BJ (cell line): ENCODE measurements around the gene TIAM2. TPM values are rescaled to one million over a fixed set of nuclear protein-coding genes. Genes with fewer than 3 reads are reported as not detected.
"Not testable (repeated sequence)": the region's sequence is repeated elsewhere in the genome, so short reads cannot be mapped to it uniquely, and the experiment has no call there.

Experiments used
- CTCF ChIA-PET: fragments of 350-600 bp; formaldehyde crosslinking; extraction: SDS; loops from one replicate; lab custom pipeline; 2021; ENCODE audit warnings: antibody characterized with exemption, inconsistent platforms; lab: Yijun Ruan, JAX
- POLR2A ChIA-PET: fragments of 300-600 bp; sonication (Branson Sonifier 250); formaldehyde crosslinking; extraction: SDS; loops from one replicate; lab custom pipeline; 2021; ENCODE audit warnings: antibody characterized with exemption; lab: Charles Lee
- DNase-seq: peaks from one replicate; pipeline ENCODE4 v3.0.0-alpha.2; 2011; ENCODE audit warnings: low read depth
- H3K27me3 ChIP-seq: 2 replicates; pipeline ENCODE4 v1.6.0; 2011; ENCODE audit warnings: low read length; ENCODE audit not compliant: control insufficient read depth, insufficient read depth
- H3K36me3 ChIP-seq: 2 replicates; pipeline ENCODE4 v1.5.1; 2011; ENCODE audit warnings: low read length; ENCODE audit not compliant: control insufficient read depth, insufficient read depth
- H3K4me3 ChIP-seq: 2 replicates; pipeline ENCODE4 v1.5.1; 2011; ENCODE audit warnings: low read depth, mild to moderate bottlenecking, control low read depth, low read length
- CTCF ChIP-seq: IDR thresholded peaks from 2 replicates; pipeline ENCODE4 v1.5.1; 2011; ENCODE audit warnings: low read depth, mild to moderate bottlenecking, control low read depth, inconsistent platforms, low read length, moderate library complexity; ENCODE audit not compliant: insufficient read depth
- polyA plus RNA-seq: library from polyadenylated mRNA; depleted of rRNA; stranded (reverse); fragments of >200 nt; gene quantifications from 2 replicates; pipeline ENCODE4 v1.2.3, GENCODE V29; 2011

Gene TIAM2
- polyA plus RNA-seq, 1 experiment, result 4.6 TPM

- no peak overlapping the region for H3K4me3 ChIP-seq
- H3K27me3 ChIP-seq, result no peaks in the 10 kb centered on the region
- DNase-seq, result no peak
- ChIA-PET CTCF (interaction anchor here (0.6 to 2.3 kb wide), 3 partner anchors 10 to 64 kb away, joined by 4 to 7 read pairs (median 4); no protein-coding TSS in a partner anchor), POLR2A (no interaction called here)
- no peak for TF ChIP-seq CTCF
- no peaks in the 10 kb centered on the region; the same call in 1 of the 2 replicates for H3K36me3 ChIP-seq
Observed at GRCh38 chr6:155222506-155222905, 227.4 kb downstream of the TIAM2 start.

- TF ChIP-seq CTCF, result no peak
- ChIA-PET POLR2A (no interaction called here), CTCF (interaction anchor here (0.6 to 2.3 kb wide), 6 partner anchors 11 to 48 kb away, joined by 3 to 7 read pairs (median 3); no protein-coding TSS in a partner anchor)
- Histone ChIP-seq H3K27me3 (no peaks in the 10 kb centered on the region), H3K36me3 (no peaks in the 10 kb centered on the region; the same call in 1 of the 2 replicates), H3K4me3 (no peak overlapping the region)
- peak; percentile 68 for DNase-seq
Observed at GRCh38 chr6:155223646-155224451, 228.7 kb downstream of the TIAM2 start.

- no peaks in the 10 kb centered on the region for H3K27me3 ChIP-seq
- ChIA-PET POLR2A (no interaction called here), CTCF (interaction anchor here (1.0 to 1.3 kb wide), 3 partner anchors 10 to 23 kb away, joined by 3 read pairs; no protein-coding TSS in a partner anchor)
- H3K36me3 ChIP-seq, result no peaks in the 10 kb centered on the region; the same call in 1 of the 2 replicates
- no peak for TF ChIP-seq CTCF
- no peak for DNase-seq
- H3K4me3 ChIP-seq, result no peak overlapping the region
Observed at GRCh38 chr6:155224618-155225017, 229.5 kb downstream of the TIAM2 start.

GRCh38 chr6:155227046-155227445, 231.9 kb downstream of the TIAM2 start:
- DNase-seq, result no peak
- no peaks in the 10 kb centered on the region for H3K36me3 ChIP-seq
- no peak overlapping the region for H3K4me3 ChIP-seq
- TF ChIP-seq CTCF, result no peak
- CTCF ChIA-PET, result no interaction called here
- POLR2A ChIA-PET, result no interaction called here
- H3K27me3 ChIP-seq, result no peaks in the 10 kb centered on the region

GRCh38 chr6:155228546-155229166, 233.5 kb downstream of the TIAM2 start:
- DNase-seq, result no peak
- Histone ChIP-seq H3K4me3 (no peak overlapping the region), H3K27me3 (no peaks in the 10 kb centered on the region), H3K36me3 (no peaks in the 10 kb centered on the region)
- ChIA-PET CTCF (interaction anchor here (0.6 kb wide), 1 partner anchor 19 kb away, joined by 3 read pairs; no protein-coding TSS in a partner anchor), POLR2A (no interaction called here)
- TF ChIP-seq CTCF, result no peak

- CTCF ChIA-PET, result interaction anchor here (0.7 kb wide), 1 partner anchor 15 kb away, joined by 3 read pairs; no protein-coding TSS in a partner anchor
- not testable (repeated sequence) for DNase-seq
Observed at GRCh38 chr6:155230975-155231374, 235.9 kb downstream of the TIAM2 start.

More at GRCh38 chr6:155230975-155231374, 235.9 kb downstream of the TIAM2 start:
- H3K4me3 ChIP-seq, H3K27me3 ChIP-seq, POLR2A ChIA-PET, H3K36me3 ChIP-seq: not testable (repeated sequence)
